Measurements from ENCODE around the gene FOXQ1.

- TF ChIP-seq, protein P1, sequence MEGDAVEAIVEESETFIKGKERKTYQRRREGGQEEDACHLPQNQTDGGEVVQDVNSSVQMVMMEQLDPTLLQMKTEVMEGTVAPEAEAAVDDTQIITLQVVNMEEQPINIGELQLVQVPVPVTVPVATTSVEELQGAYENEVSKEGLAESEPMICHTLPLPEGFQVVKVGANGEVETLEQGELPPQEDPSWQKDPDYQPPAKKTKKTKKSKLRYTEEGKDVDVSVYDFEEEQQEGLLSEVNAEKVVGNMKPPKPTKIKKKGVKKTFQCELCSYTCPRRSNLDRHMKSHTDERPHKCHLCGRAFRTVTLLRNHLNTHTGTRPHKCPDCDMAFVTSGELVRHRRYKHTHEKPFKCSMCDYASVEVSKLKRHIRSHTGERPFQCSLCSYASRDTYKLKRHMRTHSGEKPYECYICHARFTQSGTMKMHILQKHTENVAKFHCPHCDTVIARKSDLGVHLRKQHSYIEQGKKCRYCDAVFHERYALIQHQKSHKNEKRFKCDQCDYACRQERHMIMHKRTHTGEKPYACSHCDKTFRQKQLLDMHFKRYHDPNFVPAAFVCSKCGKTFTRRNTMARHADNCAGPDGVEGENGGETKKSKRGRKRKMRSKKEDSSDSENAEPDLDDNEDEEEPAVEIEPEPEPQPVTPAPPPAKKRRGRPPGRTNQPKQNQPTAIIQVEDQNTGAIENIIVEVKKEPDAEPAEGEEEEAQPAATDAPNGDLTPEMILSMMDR (IDR thresholded peaks at IDR 0.05; ENCODE audit: insufficient read depth, low read length): no peak
- TF ChIP-seq POLR2AphosphoS5 (IDR thresholded peaks at IDR 0.05; ENCODE audit: low read depth): no peak
Observed at GRCh38 chr6:1296079-1296478, 15.8 kb upstream of the FOXQ1 start.

All from HL-60 (cell line).